Prostate gland (tissue), 2 donors: Measurements from ENCODE around the gene LLPH. TPM values are rescaled to one million over a fixed set of nuclear protein-coding genes. Genes with fewer than 3 reads are reported as not detected.

Experiments used
- DNase-seq: peaks from one replicate; pipeline ENCODE4 v3.0.0-alpha.2; 2019; ENCODE audit warnings: low spot score
- H3K27ac ChIP-seq, 2 donors: fragments of 200-600 bp; sonication (generic); 2 replicates each; pipeline ENCODE4 v1.5.1; 2017 to 2019
- H3K27me3 ChIP-seq: fragments of 200-600 bp; sonication (generic); replicated peaks from 2 replicates; pipeline ENCODE4 v1.5.1; 2019; ENCODE audit not compliant: insufficient read depth
- H3K36me3 ChIP-seq, 2 donors: fragments of 200-600 bp; sonication (generic); 1 replicate in 1 of 2; 2 replicates in 1 of 2; pipeline versions ENCODE4 v1.5.1 to v1.8.1; 2017 to 2019
- H3K4me1 ChIP-seq: fragments of 200-600 bp; sonication (generic); replicated peaks from 2 replicates; pipeline ENCODE4 v1.5.1; 2019
- H3K4me3 ChIP-seq, 2 donors: fragments of 200-600 bp; sonication (generic); 2 replicates each; pipeline ENCODE4 v1.5.1; 2017 to 2019
- H3K9me3 ChIP-seq: fragments of 200-600 bp; sonication (generic); 2 replicates; pipeline ENCODE4 v1.5.1; 2017
- CTCF ChIP-seq, 4 experiments: fragments of 200-600 bp in 2 of 4; fragments of 450-650 bp in 2 of 4; sonication (generic) in 2 of 4; IDR thresholded peaks; 1 replicate in 3 of 4; 2 replicates in 1 of 4; pipeline ENCODE4 v1.5.1; 2016 to 2019; ENCODE audit warnings: antibody characterized with exemption in 4 of 4, mild to moderate bottlenecking in 2 of 4, moderate library complexity in 2 of 4
- POLR2A ChIP-seq: fragments of 450-650 bp; IDR thresholded peaks from one replicate; pipeline ENCODE4 v1.6.1; 2016; ENCODE audit warnings: antibody characterized with exemption, mild to moderate bottlenecking
- POLR2AphosphoS5 ChIP-seq: sonication (generic); formaldehyde crosslinking; IDR thresholded peaks from one replicate; pipeline ENCODE4 v1.6.1; 2017; ENCODE audit warnings: antibody characterized with exemption
- WGBS: methylation state at CpG from one replicate; pipeline ENCODE4 v1.1.5; 2018; 5-methylcytosine and 5-hydroxymethylcytosine counted together
- intact Hi-C: fragments of 100-400 bp; cut with DNase I; formaldehyde crosslinking; loops from one replicate; pipeline ENCODE4 v1.14.2; 2022
- total RNA-seq, 2 donors: library from RNA; depleted of rRNA; stranded (reverse); fragments of >200 nt; gene quantifications; one replicate each; pipeline ENCODE4 v1.1.0, GENCODE V29; 2016

LLPH gene
- total RNA-seq, 2 donors from 2014 or later = 11.0 to 17.6 TPM

- Histone ChIP-seq H3K27ac (no peak overlapping the region), H3K4me3 (no peak overlapping the region), H3K9me3 (no peaks in the 10 kb centered on the region), H3K27me3 (no peaks in the 10 kb centered on the region), H3K36me3 (no peaks in the 10 kb centered on the region), H3K4me1 (no peaks in the 10 kb centered on the region)
- TF ChIP-seq CTCF (IDR thresholded peaks at IDR 0.05) = no peak
- no peak for TF ChIP-seq POLR2A
- no peak for TF ChIP-seq POLR2AphosphoS5
- intact Hi-C loops = no loop called here
- no peak for DNase-seq
- 89% methylated on average over 2 of the region's 2 CpGs for WGBS
These were observed 13.3 kb downstream of the LLPH start for GRCh38 chr12:66117242-66117641.

DNA sequence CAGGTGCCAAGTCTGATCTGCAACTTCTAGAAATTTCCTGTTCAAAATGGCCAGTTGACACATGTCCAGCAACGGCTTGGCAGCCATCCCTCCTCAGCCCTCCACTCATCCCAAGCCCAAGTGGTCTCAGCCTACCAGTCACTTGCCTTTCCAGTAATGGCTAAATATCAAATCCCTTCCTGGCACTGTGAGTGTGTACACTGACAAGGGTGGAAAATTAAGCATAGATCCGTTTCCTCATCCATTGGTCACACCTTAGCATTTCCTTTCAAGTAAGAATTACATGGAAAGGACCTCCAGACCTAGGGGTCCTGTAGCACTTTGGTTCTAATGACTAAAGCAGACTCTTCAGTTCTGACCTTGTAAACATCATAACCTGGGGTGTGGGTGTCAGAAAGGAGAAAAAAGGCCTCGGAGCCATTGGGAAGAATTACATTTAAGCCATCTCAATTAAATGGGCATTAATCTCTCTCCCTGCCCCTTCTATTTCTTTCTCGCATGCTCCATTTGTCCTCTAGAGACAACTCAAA lies 15.4 kb downstream of the LLPH start:
- H3K27me3 ChIP-seq = no peaks in the 10 kb centered on the region
- 76% methylated on average over 4 of the region's 4 CpGs for WGBS
- no peaks in the 10 kb centered on the region for H3K4me1 ChIP-seq
- H3K36me3 ChIP-seq = no peaks in the 10 kb centered on the region
- H3K27ac ChIP-seq = no peak overlapping the region
- intact Hi-C loops = no loop called here
- DNase-seq = no peak
- H3K4me3 ChIP-seq = no peak overlapping the region
- no peak for TF ChIP-seq POLR2AphosphoS5
- no peak for TF ChIP-seq CTCF (IDR thresholded peaks at IDR 0.05)
- TF ChIP-seq POLR2A = no peak
- no peaks in the 10 kb centered on the region for H3K9me3 ChIP-seq

DNA sequence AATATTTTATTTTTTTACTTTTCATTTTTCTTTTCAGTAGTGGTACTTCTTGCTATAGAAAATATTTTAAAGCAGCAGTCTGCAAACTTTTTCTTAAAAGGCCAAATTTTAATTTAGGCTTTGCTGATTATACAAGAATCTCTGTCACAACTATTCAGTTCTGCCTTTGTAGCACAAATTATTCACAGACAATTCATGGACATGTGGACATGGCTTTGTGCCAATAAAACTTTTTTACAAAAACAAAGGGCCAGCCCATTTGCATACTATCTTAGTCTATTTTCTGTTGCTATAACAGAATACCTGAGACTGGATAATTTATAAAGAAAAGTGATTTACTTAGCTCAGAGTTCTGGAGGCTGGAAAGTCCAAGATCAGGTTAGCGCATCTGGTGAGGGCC lies 17.1 kb downstream of the LLPH start:
- DNase-seq = no peak
- Histone ChIP-seq H3K4me1 (no peaks in the 10 kb centered on the region), H3K36me3 (no peaks in the 10 kb centered on the region), H3K9me3 (no peaks in the 10 kb centered on the region), H3K27me3 (no peaks in the 10 kb centered on the region), H3K4me3 (no peak overlapping the region), H3K27ac (no peak overlapping the region)
- WGBS = 100% methylated on average over 1 of the region's 1 CpG
- TF ChIP-seq POLR2AphosphoS5 = no peak
- intact Hi-C loops = no loop called here

GRCh38 chr12:66111605-66112004 lies 18.9 kb downstream of the LLPH start:
- DNase-seq = no peak
- H3K9me3 ChIP-seq = no peaks in the 10 kb centered on the region
- TF ChIP-seq CTCF (IDR thresholded peaks at IDR 0.05) (no peak), POLR2AphosphoS5 (no peak), POLR2A (no peak)
- no peak overlapping the region for H3K4me3 ChIP-seq
- no peak overlapping the region for H3K27ac ChIP-seq
- intact Hi-C loops = no loop called here
- H3K36me3 ChIP-seq = no peaks in the 10 kb centered on the region
- no peaks in the 10 kb centered on the region for H3K4me1 ChIP-seq
- H3K27me3 ChIP-seq = no peaks in the 10 kb centered on the region

GRCh38 chr12:66109056-66109455 lies 21.5 kb downstream of the LLPH start:
- intact Hi-C loops = no loop called here
- no peak overlapping the region for H3K27ac ChIP-seq
- 68% methylated on average over 4 of the region's 4 CpGs for WGBS
- no peaks in the 10 kb centered on the region for H3K4me1 ChIP-seq
- no peaks in the 10 kb centered on the region for H3K9me3 ChIP-seq
- H3K36me3 ChIP-seq = no peaks in the 10 kb centered on the region
- H3K27me3 ChIP-seq = no peaks in the 10 kb centered on the region
- DNase-seq = no peak
- no peak for TF ChIP-seq CTCF (IDR thresholded peaks at IDR 0.05)
- TF ChIP-seq POLR2A = no peak
- TF ChIP-seq POLR2AphosphoS5 = no peak
- no peak overlapping the region for H3K4me3 ChIP-seq
